ENCODE measurements around the gene DOCK3.

DOCK3 gene

GRCh38 chr3:50698269-50698668 is 23.5 kb downstream of the DOCK3 start:
- DNase-seq (ENCODE audit: low read depth): no peak
- H3K4me3 ChIP-seq (ENCODE audit: low read depth, low read length): no peak overlapping the region
- no peak for TF ChIP-seq CTCF (conservative IDR thresholded peaks at IDR 0.05; ENCODE audit: low read depth, low read length)

DNA sequence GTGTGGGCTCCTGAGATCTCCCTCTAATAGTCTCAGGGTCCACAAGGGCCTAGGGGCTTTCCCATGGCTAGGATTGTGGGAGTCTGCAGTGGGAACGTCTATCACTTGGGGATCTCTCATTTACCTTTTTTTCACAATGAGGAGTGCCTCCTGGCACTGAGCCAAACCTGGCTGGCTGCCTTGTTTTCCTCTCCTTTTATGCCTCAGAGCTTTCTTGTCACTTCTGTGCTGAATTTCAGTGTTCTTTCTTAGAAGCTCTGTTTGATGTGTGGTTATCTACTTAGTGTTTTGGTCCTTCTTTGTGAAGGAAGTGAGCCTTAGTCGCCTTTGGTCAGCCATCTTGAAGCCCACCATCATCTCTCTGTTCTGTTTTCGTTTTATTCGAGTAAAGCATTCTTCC is 33.9 kb downstream of the DOCK3 start:
- DNase-seq (ENCODE audit: low read depth): no peak
- H3K4me3 ChIP-seq (ENCODE audit: low read depth, low read length): no peak overlapping the region
- no peak for TF ChIP-seq CTCF (conservative IDR thresholded peaks at IDR 0.05; ENCODE audit: low read depth, low read length)

- DNase-seq (ENCODE audit: low read depth): peak; percentile 3
- TF ChIP-seq CTCF (conservative IDR thresholded peaks at IDR 0.05; ENCODE audit: low read depth, low read length): no peak
- H3K4me3 ChIP-seq (ENCODE audit: low read depth, low read length): no peak overlapping the region
Observed at GRCh38 chr3:50714946-50715345, 40.2 kb downstream of the DOCK3 start.

DNA sequence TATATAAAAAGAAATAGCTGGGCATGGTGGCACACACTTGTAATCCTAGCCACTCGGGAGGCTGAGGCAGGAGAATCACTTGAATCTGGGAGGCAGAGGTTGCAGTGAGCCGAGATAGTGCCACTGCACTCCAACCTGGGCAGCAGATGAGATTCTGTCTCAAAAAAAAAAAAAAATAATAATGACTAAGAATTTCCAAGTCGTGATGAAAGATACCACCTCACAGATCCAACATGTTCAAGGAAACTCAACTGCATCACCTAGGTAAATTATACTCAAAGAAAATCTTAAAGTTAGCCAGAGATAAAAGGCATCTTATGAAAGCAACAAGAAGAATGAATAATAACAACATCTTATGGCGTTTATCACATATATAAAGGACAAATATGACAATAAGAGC is 50.1 kb downstream of the DOCK3 start:
- TF ChIP-seq CTCF (conservative IDR thresholded peaks at IDR 0.05; ENCODE audit: low read depth, low read length): no peak
- no peak overlapping the region for H3K4me3 ChIP-seq (ENCODE audit: low read depth, low read length)
- no peak for DNase-seq (ENCODE audit: low read depth)

- H3K4me3 ChIP-seq (ENCODE audit: low read depth, low read length): no peak overlapping the region
- DNase-seq (ENCODE audit: low read depth): no peak
- no peak for TF ChIP-seq CTCF (conservative IDR thresholded peaks at IDR 0.05; ENCODE audit: low read depth, low read length)
Observed at GRCh38 chr3:50734985-50735384, 60.3 kb downstream of the DOCK3 start.

GRCh38 chr3:50737193-50737905 is 62.6 kb downstream of the DOCK3 start:
- no peak overlapping the region for H3K4me3 ChIP-seq (ENCODE audit: low read depth, low read length)
- DNase-seq (ENCODE audit: low read depth): no peak
- no peak for TF ChIP-seq CTCF (conservative IDR thresholded peaks at IDR 0.05; ENCODE audit: low read depth, low read length)

- no peak overlapping the region for H3K4me3 ChIP-seq (ENCODE audit: low read depth, low read length)
- DNase-seq (ENCODE audit: low read depth): no peak
- no peak for TF ChIP-seq CTCF (conservative IDR thresholded peaks at IDR 0.05; ENCODE audit: low read depth, low read length)
Observed at GRCh38 chr3:50737906-50738598, 63.3 kb downstream of the DOCK3 start.

Data from choroid plexus epithelial cell (primary cell).